Endodermal cell (in vitro differentiated cells): ENCODE measurements around the gene ABHD15. TPM values are rescaled to one million over a fixed set of nuclear protein-coding genes. Genes with fewer than 3 reads are reported as not detected.

Source experiments
- DNase-seq: peaks from one replicate; pipeline ENCODE4 v3.0.0-alpha.2; 2017
- H3K27ac ChIP-seq: 2 replicates; pipeline ENCODE4 v1.5.1; 2013; ENCODE audit warnings: mild to moderate bottlenecking, low read depth, low read length, moderate library complexity
- H3K27me3 ChIP-seq: 2 replicates; pipeline ENCODE4 v1.6.1; 2013; ENCODE audit warnings: mild to moderate bottlenecking, low read length, moderate library complexity; ENCODE audit not compliant: insufficient read depth, control insufficient read depth, poor library complexity, severe bottlenecking
- H3K36me3 ChIP-seq: 2 replicates; pipeline ENCODE4 v1.7.0; 2013; ENCODE audit warnings: mild to moderate bottlenecking, low read length, moderate library complexity; ENCODE audit not compliant: control insufficient read depth, insufficient read depth
- H3K4me1 ChIP-seq: one replicate; pipeline ENCODE4 v1.7.0; 2013; ENCODE audit warnings: low read length; ENCODE audit not compliant: control insufficient read depth, insufficient read depth
- H3K4me3 ChIP-seq: 2 replicates; pipeline ENCODE4 v1.5.1; 2013; ENCODE audit warnings: mild to moderate bottlenecking, low read length, moderate library complexity
- H3K9ac ChIP-seq: 2 replicates; pipeline ENCODE4 v1.6.1; 2013; ENCODE audit warnings: mild to moderate bottlenecking, low read length, moderate library complexity; ENCODE audit not compliant: poor library complexity, severe bottlenecking; ENCODE audit errors: extremely low read depth
- H3K9me3 ChIP-seq: 2 replicates; pipeline ENCODE4 v1.6.1; 2013; ENCODE audit warnings: mild to moderate bottlenecking, low read length, moderate library complexity; ENCODE audit not compliant: control insufficient read depth
- H3K27ac Mint-ChIP-seq: 2 replicates; pipeline ENCODE4 v1.8.0; 2020; ENCODE audit warnings: mixed read lengths
- H3K27me3 Mint-ChIP-seq: 2 replicates; pipeline ENCODE4 v1.8.0; 2021; ENCODE audit warnings: mild to moderate bottlenecking, mixed read lengths; ENCODE audit not compliant: insufficient read depth
- H3K36me3 Mint-ChIP-seq: 2 replicates; pipeline ENCODE4 v1.8.0; 2020; ENCODE audit warnings: low read depth, mixed read lengths
- H3K4me1 Mint-ChIP-seq: 2 replicates; pipeline ENCODE4 v1.8.0; 2020; ENCODE audit warnings: mixed read lengths
- H3K4me3 Mint-ChIP-seq: 2 replicates; pipeline ENCODE4 v1.8.0; 2020; ENCODE audit warnings: mild to moderate bottlenecking, moderate library complexity, mixed read lengths
- H3K9me3 Mint-ChIP-seq: 2 replicates; pipeline ENCODE4 v1.8.0; 2020; ENCODE audit warnings: mild to moderate bottlenecking, mixed read lengths
- CTCF ChIP-seq: fragments of 200-600 bp; sonication (generic); conservative IDR thresholded peaks from 2 replicates; pipeline ENCODE4 v1.5.0; 2021; ENCODE audit warnings: antibody characterized with exemption, mild to moderate bottlenecking
- WGBS, 2 experiments: methylation state at CpG; one replicate each; pipeline versions ENCODE4 v1.1.5 to v1.1.7; 2013; ENCODE audit warnings: missing lambda C conversion rate in 2 of 2, mixed read lengths in 1 of 2; ENCODE audit not compliant: insufficient coverage in 1 of 2, insufficient read length in 1 of 2; 5-methylcytosine and 5-hydroxymethylcytosine counted together
- total RNA-seq, 2 donors: library from RNA; stranded (reverse); fragmentation: NEBNext Ultra II Directional in 1 of 2; extraction: Animal tissue kit (Norgen Biotek cat#: 25700) in 1 of 2; gene quantifications; 2 replicates in 1 of 2; 3 replicates in 1 of 2; pipeline ENCODE4 v1.2.1, GENCODE V29; 2021

ABHD15 gene
- total RNA-seq, 2 donors from 2014 or later, result 1.4 to 2.1 TPM

GRCh38 chr17:29587591-29587990, 20.8 kb upstream of the ABHD15 start:
- H3K9me3 Mint-ChIP-seq, result no peaks in the 10 kb centered on the region
- DNase-seq, result peak; percentile 42
- H3K4me1 Mint-ChIP-seq, result peaks cover 27% of the 10 kb centered on the region
- peak overlapping the region; percentile 74 for H3K4me3 Mint-ChIP-seq
- peak overlapping the region; percentile 82 for H3K4me3 ChIP-seq
- no peak for TF ChIP-seq CTCF
- peaks cover 12% of the 10 kb centered on the region for H3K36me3 Mint-ChIP-seq
- H3K27me3 Mint-ChIP-seq, result peaks cover 30% of the 10 kb centered on the region
- peaks cover 13% of the 10 kb centered on the region for H3K4me1 ChIP-seq
- no peaks in the 10 kb centered on the region for H3K9me3 ChIP-seq
- no peak overlapping the region for H3K27ac Mint-ChIP-seq
- H3K27me3 ChIP-seq, result peaks cover 17% of the 10 kb centered on the region
- peaks cover 11% of the 10 kb centered on the region for H3K36me3 ChIP-seq
- no peak overlapping the region for H3K27ac ChIP-seq
- WGBS, 2 experiments, result 88 to 96% methylated on average over 4 to 6 of the region's 6 CpGs
- no peak overlapping the region for H3K9ac ChIP-seq

GRCh38 chr17:29586676-29587469, 20.0 kb upstream of the ABHD15 start:
- Histone ChIP-seq H3K9ac (no peak overlapping the region), H3K27me3 (peaks cover 12% of the 10 kb centered on the region), H3K4me1 (peaks cover 13% of the 10 kb centered on the region), H3K4me3 (no peak overlapping the region), H3K36me3 (peaks cover 15% of the 10 kb centered on the region), H3K9me3 (no peaks in the 10 kb centered on the region), H3K27ac (no peak overlapping the region)
- DNase-seq, result peak; percentile 47
- no peak overlapping the region for H3K4me3 Mint-ChIP-seq
- no peak for TF ChIP-seq CTCF
- H3K36me3 Mint-ChIP-seq, result peaks cover 18% of the 10 kb centered on the region
- WGBS, 2 experiments, result 87 to 96% methylated on average over 4 to 9 of the region's 9 CpGs
- H3K27me3 Mint-ChIP-seq, result peaks cover 23% of the 10 kb centered on the region
- no peak overlapping the region for H3K27ac Mint-ChIP-seq
- H3K9me3 Mint-ChIP-seq, result no peaks in the 10 kb centered on the region
- peaks cover 23% of the 10 kb centered on the region for H3K4me1 Mint-ChIP-seq

GRCh38 chr17:29585080-29585751, 18.4 kb upstream of the ABHD15 start:
- Mint-ChIP-seq H3K4me3 (no peak overlapping the region), H3K4me1 (peaks cover 18% of the 10 kb centered on the region), H3K36me3 (peaks cover 23% of the 10 kb centered on the region), H3K27ac (no peak overlapping the region), H3K9me3 (no peaks in the 10 kb centered on the region), H3K27me3 (peaks cover 11% of the 10 kb centered on the region)
- Histone ChIP-seq H3K27ac (no peak overlapping the region), H3K36me3 (peaks cover 19% of the 10 kb centered on the region), H3K9ac (no peak overlapping the region), H3K9me3 (no peaks in the 10 kb centered on the region), H3K4me1 (peaks cover 13% of the 10 kb centered on the region), H3K27me3 (peaks cover 5% of the 10 kb centered on the region), H3K4me3 (no peak overlapping the region)
- DNase-seq, result peak; percentile 72
- 82 to 86% methylated on average over 1 to 8 of the region's 8 CpGs for WGBS, 2 experiments
- peak; percentile 35 for TF ChIP-seq CTCF
